BLaER1 treated with 17β-estradiol and CSF1 and Interleukin-3, amounts not matched to agents 10 nM and 100 nM (cell line): Measurements from ENCODE around the gene SNAI3.

ENCODE experiments used
- H3K27ac ChIP-seq, 11 experiments: shearing (Covaris generic); formaldehyde crosslinking; 2 replicates each; pipeline ENCODE4 v1.8.1; 2022
- H3K27me3 ChIP-seq, 11 experiments: shearing (Covaris generic); formaldehyde crosslinking; 2 replicates each; pipeline ENCODE4 v1.8.1; 2022
- H3K36me3 ChIP-seq, 11 experiments: shearing (Covaris generic); formaldehyde crosslinking; 2 replicates each; pipeline ENCODE4 v1.8.1; 2022
- H3K4me1 ChIP-seq, 10 experiments: shearing (Covaris generic); formaldehyde crosslinking; 2 replicates each; pipeline ENCODE4 v1.8.1; 2022
- H3K4me2 ChIP-seq, 11 experiments: shearing (Covaris generic); formaldehyde crosslinking; 2 replicates each; pipeline ENCODE4 v1.8.1; 2022
- H3K4me3 ChIP-seq, 10 experiments: shearing (Covaris generic); formaldehyde crosslinking; 2 replicates each; pipeline ENCODE4 v1.8.1; 2022
- H3K9ac ChIP-seq, 11 experiments: shearing (Covaris generic); formaldehyde crosslinking; 2 replicates each; pipeline ENCODE4 v1.8.1; 2022
- H3K9me3 ChIP-seq, 11 experiments: shearing (Covaris generic); formaldehyde crosslinking; replicated peaks in 1 of 11; 2 replicates each; pipeline ENCODE4 v1.8.1; 2022
- H4K20me1 ChIP-seq, 11 experiments: shearing (Covaris generic); formaldehyde crosslinking; 2 replicates each; pipeline ENCODE4 v1.8.1; 2022
- Cebpa-rat ChIP-seq, 11 experiments: shearing (Covaris generic); IDR thresholded peaks; 2 replicates each; pipeline ENCODE4 v1.8.1; 2022

SNAI3 gene

GRCh38 chr16:88731699-88732098 lies 45.4 kb upstream of the SNAI3 start:
- Histone ChIP-seq H3K36me3 (peaks cover 72 to 86% (median 81%) of the 10 kb centered on the region in 11 experiments), H3K27me3 (no peaks in the 10 kb centered on the region), H3K27ac (no peak overlapping the region), H3K4me2 (peak overlapping the region in 1 of 11 experiments; percentile 10; a peak in 2 of 22 replicates), H3K9me3 (no peaks in the 10 kb centered on the region), H3K9ac (peak overlapping the region in 3 of 11 experiments; percentile 2 to 38 (median 18); a peak in 4 of 22 replicates), H3K4me1 (peaks cover 0 to 22% (median 18%) of the 10 kb centered on the region in 10 experiments; a peak in 14 of 20 replicates), H4K20me1 (peaks cover 4 to 86% (median 62%) of the 10 kb centered on the region in 11 experiments; a peak in 20 of 22 replicates), H3K4me3 (no peak overlapping the region)
- no peak for TF ChIP-seq Cebpa-rat (IDR thresholded peaks at IDR 0.05)

- Histone ChIP-seq H3K9ac (peak overlapping the region in 3 of 11 experiments; percentile 2 to 38 (median 18); a peak in 4 of 22 replicates), H3K4me1 (peaks cover 0 to 22% (median 18%) of the 10 kb centered on the region in 10 experiments; a peak in 14 of 20 replicates), H3K27ac (no peak overlapping the region), H3K27me3 (no peaks in the 10 kb centered on the region), H3K9me3 (no peaks in the 10 kb centered on the region), H3K4me3 (no peak overlapping the region), H3K4me2 (peak overlapping the region in 1 of 11 experiments; percentile 10; a peak in 2 of 22 replicates), H3K36me3 (peaks cover 75 to 86% (median 82%) of the 10 kb centered on the region in 11 experiments), H4K20me1 (peaks cover 4 to 86% (median 59%) of the 10 kb centered on the region in 11 experiments; a peak in 20 of 22 replicates)
- TF ChIP-seq Cebpa-rat (IDR thresholded peaks at IDR 0.05) = no peak
These were observed 44.6 kb upstream of the SNAI3 start for GRCh38 chr16:88730632-88731607.

GRCh38 chr16:88727871-88728270 lies 41.6 kb upstream of the SNAI3 start:
- H3K9ac ChIP-seq = peak overlapping the region in 6 of 11 experiments; percentile 26 to 59 (median 44); a peak in 4 of 22 replicates
- peaks cover 75 to 86% (median 81%) of the 10 kb centered on the region in 11 experiments for H3K36me3 ChIP-seq
- H3K4me3 ChIP-seq = no peak overlapping the region
- H3K27me3 ChIP-seq = no peaks in the 10 kb centered on the region
- H4K20me1 ChIP-seq = peaks cover 4 to 86% (median 54%) of the 10 kb centered on the region in 11 experiments; a peak in 17 of 22 replicates
- no peaks in the 10 kb centered on the region for H3K9me3 ChIP-seq
- TF ChIP-seq Cebpa-rat (IDR thresholded peaks at IDR 0.05) = no peak
- peak overlapping the region in 4 of 11 experiments; percentile 9 to 52 (median 45); a peak in 4 of 22 replicates for H3K27ac ChIP-seq
- H3K4me2 ChIP-seq = peak overlapping the region in 8 of 11 experiments; percentile 3 to 60 (median 42); a peak in 11 of 22 replicates
- H3K4me1 ChIP-seq = peaks cover 0 to 22% (median 18%) of the 10 kb centered on the region in 10 experiments; a peak in 14 of 20 replicates

- TF ChIP-seq Cebpa-rat (IDR thresholded peaks at IDR 0.05) = no peak
- H3K9ac ChIP-seq = no peak overlapping the region
These were observed 40.7 kb upstream of the SNAI3 start for GRCh38 chr16:88726981-88727380.

GRCh38 chr16:88726408-88726749 lies 40.1 kb upstream of the SNAI3 start:
- no peak for TF ChIP-seq Cebpa-rat (IDR thresholded peaks at IDR 0.05)
- Histone ChIP-seq H3K4me1 (peaks cover 0 to 19% (median 15%) of the 10 kb centered on the region in 10 experiments; a peak in 14 of 20 replicates), H3K36me3 (peaks cover 77 to 86% (median 82%) of the 10 kb centered on the region in 11 experiments), H3K4me3 (no peak overlapping the region), H3K27ac (no peak overlapping the region), H4K20me1 (peaks cover 3 to 86% (median 51%) of the 10 kb centered on the region in 11 experiments; a peak in 17 of 22 replicates), H3K9ac (no peak overlapping the region), H3K27me3 (no peaks in the 10 kb centered on the region), H3K4me2 (no peak overlapping the region), H3K9me3 (no peaks in the 10 kb centered on the region)

More at GRCh38 chr16:88726981-88727380, 40.7 kb upstream of the SNAI3 start:
- H3K27ac ChIP-seq = no peak overlapping the region
- no peak overlapping the region for H3K4me2 ChIP-seq
- H4K20me1 ChIP-seq = peaks cover 4 to 86% (median 48%) of the 10 kb centered on the region in 11 experiments; a peak in 17 of 22 replicates
- no peaks in the 10 kb centered on the region for H3K27me3 ChIP-seq
- H3K4me1 ChIP-seq = peaks cover 0 to 22% (median 18%) of the 10 kb centered on the region in 10 experiments; a peak in 14 of 20 replicates
- peaks cover 74 to 86% (median 80%) of the 10 kb centered on the region in 11 experiments for H3K36me3 ChIP-seq
- H3K9me3 ChIP-seq = no peaks in the 10 kb centered on the region
- no peak overlapping the region for H3K4me3 ChIP-seq

GRCh38 chr16:88725609-88726407 lies 39.5 kb upstream of the SNAI3 start:
- no peak overlapping the region for H3K4me3 ChIP-seq

GRCh38 chr16:88724855-88725555 lies 38.7 kb upstream of the SNAI3 start:
- TF ChIP-seq Cebpa-rat (IDR thresholded peaks at IDR 0.05) = no peak
- Histone ChIP-seq H3K27me3 (no peaks in the 10 kb centered on the region), H3K9me3 (no peaks in the 10 kb centered on the region), H3K4me2 (no peak overlapping the region), H4K20me1 (peaks cover 0 to 86% (median 46%) of the 10 kb centered on the region in 11 experiments; a peak in 19 of 22 replicates), H3K27ac (no peak overlapping the region; a peak in 1 of 22 replicates), H3K36me3 (peaks cover 75 to 86% (median 81%) of the 10 kb centered on the region in 11 experiments), H3K4me3 (no peak overlapping the region), H3K4me1 (peaks cover under 1 to 9% (median 8%) of the 10 kb centered on the region in 10 experiments; a peak in 17 of 20 replicates), H3K9ac (no peak overlapping the region)

More at GRCh38 chr16:88725609-88726407, 39.5 kb upstream of the SNAI3 start:
- no peak for TF ChIP-seq Cebpa-rat (IDR thresholded peaks at IDR 0.05)
- H3K27me3 ChIP-seq = no peaks in the 10 kb centered on the region
- H4K20me1 ChIP-seq = peaks cover 0 to 86% (median 46%) of the 10 kb centered on the region in 11 experiments; a peak in 17 of 22 replicates
- H3K36me3 ChIP-seq = peaks cover 77 to 86% (median 82%) of the 10 kb centered on the region in 11 experiments
- H3K27ac ChIP-seq = no peak overlapping the region
- H3K4me2 ChIP-seq = no peak overlapping the region
- peaks cover 0 to 13% (median 10%) of the 10 kb centered on the region in 10 experiments; a peak in 14 of 20 replicates for H3K4me1 ChIP-seq
- 0 out of 22 replicates have a peak overlapping the region, but pooled peaks of 2 of the 11 experiments have one; percentile 18 to 26 for H3K9ac ChIP-seq
- H3K9me3 ChIP-seq = no peaks in the 10 kb centered on the region

- no peak overlapping the region for H3K4me3 ChIP-seq
- H3K27ac ChIP-seq = no peak overlapping the region
- H4K20me1 ChIP-seq = peaks cover 0 to 93% (median 57%) of the 10 kb centered on the region in 11 experiments; a peak in 21 of 22 replicates
- no peak overlapping the region for H3K9ac ChIP-seq
- no peaks in the 10 kb centered on the region for H3K9me3 ChIP-seq
- H3K27me3 ChIP-seq = no peaks in the 10 kb centered on the region
- no peak for TF ChIP-seq Cebpa-rat (IDR thresholded peaks at IDR 0.05)
- peaks cover 10 to 17% (median 13%) of the 10 kb centered on the region in 10 experiments for H3K4me1 ChIP-seq
- H3K4me2 ChIP-seq = no peak overlapping the region
- H3K36me3 ChIP-seq = peaks cover 84 to 93% (median 89%) of the 10 kb centered on the region in 11 experiments
These were observed 37.6 kb upstream of the SNAI3 start for GRCh38 chr16:88723911-88724310.
